ENCODE results near the gene NAA80.
"Not testable (repeated sequence)": the region's sequence is repeated elsewhere in the genome, so short reads cannot be mapped to it uniquely, and the experiment has no call there.

DNA sequence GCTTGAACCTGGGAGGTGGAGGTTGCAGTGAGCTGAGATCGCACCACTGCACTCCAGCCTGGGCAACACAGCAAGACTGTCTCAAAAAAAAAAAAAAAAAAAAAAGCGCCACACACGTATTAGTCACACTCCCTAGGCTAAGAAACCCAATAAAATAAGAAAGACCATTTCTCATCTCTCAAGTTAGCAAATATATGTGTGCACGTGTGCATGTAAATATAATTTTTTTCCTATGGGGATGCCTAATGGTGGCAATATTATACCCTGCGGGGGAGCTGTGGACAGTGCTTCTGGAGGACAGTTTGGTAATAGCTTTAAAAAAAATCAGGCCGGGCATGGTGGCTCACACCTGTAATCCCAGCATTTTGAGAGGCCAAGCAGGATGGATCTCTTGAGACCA is 15.1 kb downstream of the NAA80 start:
- TF ChIP-seq, protein P1, sequence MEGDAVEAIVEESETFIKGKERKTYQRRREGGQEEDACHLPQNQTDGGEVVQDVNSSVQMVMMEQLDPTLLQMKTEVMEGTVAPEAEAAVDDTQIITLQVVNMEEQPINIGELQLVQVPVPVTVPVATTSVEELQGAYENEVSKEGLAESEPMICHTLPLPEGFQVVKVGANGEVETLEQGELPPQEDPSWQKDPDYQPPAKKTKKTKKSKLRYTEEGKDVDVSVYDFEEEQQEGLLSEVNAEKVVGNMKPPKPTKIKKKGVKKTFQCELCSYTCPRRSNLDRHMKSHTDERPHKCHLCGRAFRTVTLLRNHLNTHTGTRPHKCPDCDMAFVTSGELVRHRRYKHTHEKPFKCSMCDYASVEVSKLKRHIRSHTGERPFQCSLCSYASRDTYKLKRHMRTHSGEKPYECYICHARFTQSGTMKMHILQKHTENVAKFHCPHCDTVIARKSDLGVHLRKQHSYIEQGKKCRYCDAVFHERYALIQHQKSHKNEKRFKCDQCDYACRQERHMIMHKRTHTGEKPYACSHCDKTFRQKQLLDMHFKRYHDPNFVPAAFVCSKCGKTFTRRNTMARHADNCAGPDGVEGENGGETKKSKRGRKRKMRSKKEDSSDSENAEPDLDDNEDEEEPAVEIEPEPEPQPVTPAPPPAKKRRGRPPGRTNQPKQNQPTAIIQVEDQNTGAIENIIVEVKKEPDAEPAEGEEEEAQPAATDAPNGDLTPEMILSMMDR (IDR thresholded peaks at IDR 0.05 in 4 of 5, conservative IDR thresholded peaks at IDR 0.05 in 1 of 5), result not testable (repeated sequence)
- TF ChIP-seq POLR2A (IDR thresholded peaks at IDR 0.05), result not testable (repeated sequence)
